SK-N-SH treated with all-trans-retinoic acid at 6 μM for 48 hours (cell line): ENCODE data around the gene PTPRB.
A peak's percentile ranks its signal among the peaks of the same experiment; 100 is the strongest.

Source experiments
- ATAC-seq: fragments of 200-7000 bp; cut with Tn5 transposase; 3 replicates; pipeline ENCODE4 v1.9.1; 2020; ENCODE audit warnings: mild to moderate bottlenecking, moderate library complexity
- ARNTL ChIP-seq: fragments of 450-650 bp; formaldehyde crosslinking; IDR thresholded peaks from 2 replicates; pipeline ENCODE4 v1.5.0; 2020; ENCODE audit warnings: low read depth, mild to moderate bottlenecking, moderate library complexity, borderline replicate concordance
- BACH2 ChIP-seq: fragments of 250-450 bp; sonication (Bioruptor Pico); IDR thresholded peaks from 2 replicates; pipeline ENCODE4 v1.9.0; 2021; ENCODE audit warnings: mild to moderate bottlenecking, borderline replicate concordance
- CREB5 ChIP-seq: fragments of 250-450 bp; sonication (Bioruptor Pico); IDR thresholded peaks from 2 replicates; pipeline ENCODE4 v1.5.1; 2020; ENCODE audit warnings: low read depth, mild to moderate bottlenecking, moderate library complexity
- CSDC2 ChIP-seq: fragments of 250-450 bp; sonication (Bioruptor Pico); IDR thresholded peaks from 2 replicates; pipeline ENCODE4 v1.5.0; 2020; ENCODE audit warnings: mild to moderate bottlenecking, moderate library complexity
- ESRRG ChIP-seq: fragments of 250-450 bp; sonication (Bioruptor Pico); IDR thresholded peaks from 2 replicates; pipeline ENCODE4 v1.6.1; 2021; ENCODE audit warnings: mild to moderate bottlenecking
- ISL1 ChIP-seq: fragments of 250-450 bp; sonication (Bioruptor Pico); IDR thresholded peaks from 2 replicates; pipeline ENCODE4 v2.1.2; 2022; ENCODE audit warnings: mild to moderate bottlenecking, moderate library complexity
- OSR1 ChIP-seq: fragments of 250-450 bp; sonication (Bioruptor Pico); IDR thresholded peaks from 2 replicates; pipeline ENCODE4 v1.8.0; 2022; ENCODE audit warnings: moderate library complexity, mild to moderate bottlenecking, inconsistent platforms
- PATZ1 ChIP-seq: fragments of 250-450 bp; sonication (Bioruptor Pico); IDR thresholded peaks from 2 replicates; pipeline ENCODE4 v1.8.0; 2020; ENCODE audit warnings: mild to moderate bottlenecking, moderate library complexity, borderline replicate concordance
- RARB ChIP-seq: fragments of 250-450 bp; sonication (Bioruptor Pico); IDR thresholded peaks from 2 replicates; pipeline ENCODE4 v1.8.0; 2021; ENCODE audit warnings: mild to moderate bottlenecking, moderate library complexity
- TCF4 ChIP-seq: fragments of 250-450 bp; sonication (Bioruptor Pico); IDR thresholded peaks from 2 replicates; pipeline ENCODE4 v1.8.0; 2021; ENCODE audit warnings: mild to moderate bottlenecking, moderate library complexity, borderline replicate concordance
- TOX ChIP-seq: fragments of 250-450 bp; sonication (Bioruptor Pico); IDR thresholded peaks from 2 replicates; pipeline ENCODE4 v1.8.0; 2021; ENCODE audit warnings: mild to moderate bottlenecking, moderate library complexity, borderline replicate concordance
- TSHZ2 ChIP-seq: fragments of 250-450 bp; sonication (Bioruptor Pico); IDR thresholded peaks from 2 replicates; pipeline ENCODE4 v1.5.0; 2020; ENCODE audit warnings: mild to moderate bottlenecking, moderate library complexity
- ZC3H10 ChIP-seq: fragments of 250-450 bp; sonication (Bioruptor Pico); IDR thresholded peaks from 2 replicates; pipeline ENCODE4 v1.5.1; 2021; ENCODE audit warnings: mild to moderate bottlenecking, moderate library complexity
- ZFP3 ChIP-seq: fragments of 250-450 bp; sonication (Bioruptor Pico); IDR thresholded peaks from 2 replicates; pipeline ENCODE4 v1.5.0; 2020; ENCODE audit warnings: mild to moderate bottlenecking, moderate library complexity
- ZFP30 ChIP-seq: fragments of 450-650 bp; formaldehyde crosslinking; IDR thresholded peaks from 2 replicates; pipeline ENCODE4 v1.5.0; 2022; ENCODE audit warnings: mild to moderate bottlenecking, moderate library complexity
- ZNF70 ChIP-seq: fragments of 450-650 bp; formaldehyde crosslinking; IDR thresholded peaks from 2 replicates; pipeline ENCODE4 v1.5.0; 2020; ENCODE audit warnings: mild to moderate bottlenecking, moderate library complexity
- ZNF8 ChIP-seq: fragments of 450-650 bp; formaldehyde crosslinking; IDR thresholded peaks from 2 replicates; pipeline ENCODE4 v1.5.0; 2020; ENCODE audit warnings: mild to moderate bottlenecking, moderate library complexity

The PTPRB gene

GRCh38 chr12:70619471-70620152, 17.6 kb downstream of the PTPRB start:
- ATAC-seq, result no peak; the same call in 2 of the 3 replicates

GRCh38 chr12:70618371-70618770, 18.9 kb downstream of the PTPRB start:
- ATAC-seq, result no peak
- no peak for TF ChIP-seq RARB (CRISPR knock-in tag)
- TF ChIP-seq OSR1, result no peak
- no peak for TF ChIP-seq CREB5 (CRISPR knock-in tag)

More at GRCh38 chr12:70619471-70620152, 17.6 kb downstream of the PTPRB start:
- 0 out of 2 replicates have a peak, but pooled peaks have one; percentile 12 for TF ChIP-seq ISL1
- TF ChIP-seq ZNF8 (CRISPR knock-in tag), result no peak

GRCh38 chr12:70617450-70617849, 19.8 kb downstream of the PTPRB start:
- TF ChIP-seq ZFP3 (CRISPR knock-in tag) (no peak), ZC3H10 (no peak), ZNF70 (no peak), ISL1 (no peak), CSDC2 (CRISPR knock-in tag) (no peak), RARB (CRISPR knock-in tag) (no peak), ESRRG (CRISPR knock-in tag) (no peak), TCF4 (CRISPR knock-in tag) (no peak)
- TF ChIP-seq, all 23 proteins: peak for 0
- no peak for ATAC-seq

- no peak for ATAC-seq
- TF ChIP-seq ARNTL, result no peak
- no peak for TF ChIP-seq TCF4 (CRISPR knock-in tag)
- TF ChIP-seq ESRRG (CRISPR knock-in tag), result no peak
- TF ChIP-seq RARB (CRISPR knock-in tag), result no peak
- no peak for TF ChIP-seq ISL1
- no peak for TF ChIP-seq ZFP3 (CRISPR knock-in tag)
- no peak for TF ChIP-seq CSDC2 (CRISPR knock-in tag)
- no peak for TF ChIP-seq ZNF8 (CRISPR knock-in tag)
- TF ChIP-seq ZC3H10, result no peak
- no peak for TF ChIP-seq TSHZ2 (CRISPR knock-in tag)
- no peak for TF ChIP-seq ZNF70
- TF ChIP-seq TOX (CRISPR knock-in tag), result no peak
- TF ChIP-seq BACH2 (CRISPR knock-in tag), result no peak
- no peak for TF ChIP-seq ZFP30
- TF ChIP-seq PATZ1 (CRISPR knock-in tag), result no peak
- TF ChIP-seq, all 23 proteins: peak for 0
These were observed 21.9 kb downstream of the PTPRB start for GRCh38 chr12:70615174-70615866.

- ATAC-seq, result peak; percentile 87
- no peak for TF ChIP-seq ZC3H10
- TF ChIP-seq TCF4 (CRISPR knock-in tag), result no peak
- peak; percentile 23; the same call in 1 of the 2 replicates for TF ChIP-seq PATZ1 (CRISPR knock-in tag)
These were observed 27.3 kb downstream of the PTPRB start for GRCh38 chr12:70609739-70610491.
